Kidney (tissue), 14 donors: Measurements from ENCODE around the gene GTF2IRD1. TPM values are rescaled to one million over a fixed set of nuclear protein-coding genes. Genes with fewer than 3 reads are reported as not detected.

Experiments
- DNase-seq, 5 donors: peaks; one replicate each; pipeline ENCODE4 v3.0.0-alpha.2; 2013 to 2020
- FAIRE-seq: peaks from 2 replicates; lab custom pipeline; 2012; peaks lifted over from hg19 to GRCh38; lab: Jason Lieb, UNC
- H3K27ac ChIP-seq, 2 donors: one replicate each; pipeline ENCODE4 v1.7.0; 2013; ENCODE audit warnings: low read depth in 2 of 2, low read length in 2 of 2, inconsistent platforms in 1 of 2
- H3K27me3 ChIP-seq: one replicate; pipeline ENCODE4 v1.7.1; 2013; ENCODE audit warnings: low read length, inconsistent platforms; ENCODE audit not compliant: control insufficient read depth, insufficient read depth
- H3K36me3 ChIP-seq, 3 donors: one replicate each; pipeline versions ENCODE4 v1.7.0 to v1.7.1; 2013; ENCODE audit warnings: low read length in 3 of 3, control low read depth in 1 of 3, inconsistent platforms in 1 of 3; ENCODE audit not compliant: insufficient read depth in 3 of 3, control insufficient read depth in 2 of 3
- H3K4me1 ChIP-seq, 3 donors: one replicate each; pipeline versions ENCODE4 v1.7.0 to v1.7.1; 2013; ENCODE audit warnings: low read length in 3 of 3, inconsistent platforms in 1 of 3, low read depth in 1 of 3; ENCODE audit not compliant: control insufficient read depth in 2 of 3, insufficient read depth in 2 of 3
- H3K4me3 ChIP-seq, 3 donors: one replicate each; pipeline versions ENCODE4 v1.7.0 to v1.8.1; 2013; ENCODE audit warnings: low read length in 3 of 3, control low read depth in 1 of 3, inconsistent platforms in 1 of 3
- H3K9ac ChIP-seq, 3 donors: one replicate each; pipeline versions ENCODE4 v1.7.0 to v1.7.1; 2013; ENCODE audit warnings: low read length in 3 of 3, control low read depth in 1 of 3, inconsistent platforms in 1 of 3
- H3K9me3 ChIP-seq, 3 donors: one replicate each; pipeline versions ENCODE4 v1.7.0 to v1.7.1; 2013; ENCODE audit warnings: low read length in 3 of 3, control low read depth in 1 of 3, inconsistent platforms in 1 of 3; ENCODE audit not compliant: control insufficient read depth in 2 of 3, insufficient read depth in 1 of 3
- CTCF ChIP-seq: IDR thresholded peaks from 3 replicates; pipeline ENCODE4 v1.5.1; 2012; ENCODE audit warnings: mild to moderate bottlenecking, moderate library complexity, borderline replicate concordance; ENCODE audit not compliant: insufficient read depth; ENCODE audit errors: extremely low read depth
- intact Hi-C: fragments of 100-400 bp; cut with DNase I; formaldehyde crosslinking; loops from one replicate; pipeline ENCODE4 v1.11.1; 2022
- polyA plus RNA-seq: library from polyadenylated mRNA; stranded (reverse); fragments of 350-450 nt; fragmentation: Illumina TruSeq; extraction: RNeasy Lipid Tissue Mini Kit (QIAGEN cat#74804); gene quantifications from one replicate; pipeline ENCODE4 v1.2.3, GENCODE V29; 2014; ENCODE audit warnings: low read depth, low replicate concordance; ENCODE audit not compliant: insufficient read depth
- total RNA-seq: library from RNA; stranded (reverse); fragmentation: NEBNext Ultra II Directional; extraction: Animal tissue kit (Norgen Biotek cat#: 25700); gene quantifications from one replicate; pipeline ENCODE4 v1.2.1, GENCODE V29; 2021
- donor health status: control.
- donor health status: control.
- donor health status: control.
- donor health status: control.
- donor health status: control.
- donor health status: DM: yes; HTN: yes; CAD: no.
- donor health status: Normal renal cell carcinoma (clear cell type).

GTF2IRD1 gene
- total and polyA plus RNA-seq, 2 donors from 2014 or later = 28.2 to 35.8 TPM

- FAIRE-seq (no peak), DNase-seq (no peak)
- H3K27me3 ChIP-seq = no peaks in the 10 kb centered on the region
- intact Hi-C loops = no loop called here
- no peak overlapping the region for H3K27ac ChIP-seq
- no peak overlapping the region for H3K4me3 ChIP-seq
- H3K9ac ChIP-seq = no peak overlapping the region
- H3K9me3 ChIP-seq = no peaks in the 10 kb centered on the region
- H3K36me3 ChIP-seq = peaks cover 0 to 4% (median under 1%) of the 10 kb centered on the region in 3 donors
- TF ChIP-seq CTCF = no peak
- peaks cover 0 to 8% (median 4%) of the 10 kb centered on the region in 3 donors for H3K4me1 ChIP-seq
Measured at GRCh38 chr7:74503061-74503460, 49.4 kb downstream of the GTF2IRD1 start.

GRCh38 chr7:74503943-74504342 lies 50.2 kb downstream of the GTF2IRD1 start:
- no peak for TF ChIP-seq CTCF
- no peaks in the 10 kb centered on the region for H3K27me3 ChIP-seq
- FAIRE-seq = no peak
- H3K9ac ChIP-seq = no peak overlapping the region
- intact Hi-C loops = no loop called here
- DNase-seq = no peak
- no peaks in the 10 kb centered on the region for H3K9me3 ChIP-seq
- H3K4me3 ChIP-seq = no peak overlapping the region
- no peak overlapping the region for H3K27ac ChIP-seq
- peaks cover 0 to 4% (median 2%) of the 10 kb centered on the region in 3 donors for H3K36me3 ChIP-seq
- H3K4me1 ChIP-seq = peaks cover 0 to 8% (median 3%) of the 10 kb centered on the region in 3 donors

GRCh38 chr7:74505471-74506324 lies 52.0 kb downstream of the GTF2IRD1 start:
- no peak for FAIRE-seq
- intact Hi-C loops = no loop called here
- DNase-seq = peak in 2 of 5 donors; percentile 42 to 83

More at GRCh38 chr7:74505471-74506324, 52.0 kb downstream of the GTF2IRD1 start:
- Histone ChIP-seq H3K4me3 (no peak overlapping the region), H3K27ac (peak overlapping the region in 1 of 2 donors; percentile 11), H3K9me3 (no peaks in the 10 kb centered on the region), H3K4me1 (peaks cover 0 to 3% (median 2%) of the 10 kb centered on the region in 3 donors), H3K27me3 (no peaks in the 10 kb centered on the region), H3K9ac (peak overlapping the region in 1 of 3 donors; percentile 19), H3K36me3 (peaks cover 0 to 2% (median 0%) of the 10 kb centered on the region in 3 donors)
- TF ChIP-seq CTCF = no peak
